Transverse colon (tissue), 4 donors: ENCODE data around the gene RIC1. TPM values are rescaled to one million over a fixed set of nuclear protein-coding genes. Genes with fewer than 3 reads are reported as not detected.

Source experiments
- DNase-seq: peaks from one replicate; pipeline ENCODE4 v3.0.0-alpha.2; 2019
- H3K27ac ChIP-seq, 4 donors: fragments of 200-600 bp; sonication (generic); 2 replicates each; pipeline ENCODE4 v1.5.1; 2016 to 2018; ENCODE audit warnings: inconsistent platforms in 4 of 4
- H3K27me3 ChIP-seq: fragments of 200-600 bp; sonication (generic); 2 replicates; pipeline ENCODE4 v1.5.1; 2017; ENCODE audit warnings: inconsistent platforms
- H3K36me3 ChIP-seq, 4 donors: fragments of 200-600 bp; sonication (generic); 2 replicates each; pipeline ENCODE4 v1.5.1; 2017 to 2019; ENCODE audit warnings: inconsistent platforms in 4 of 4
- H3K4me1 ChIP-seq, 4 donors: fragments of 200-600 bp; sonication (generic); 2 replicates each; pipeline ENCODE4 v1.5.1; 2017 to 2020; ENCODE audit warnings: inconsistent platforms in 4 of 4
- H3K4me3 ChIP-seq, 4 donors: fragments of 200-600 bp; sonication (generic); 1 replicate in 1 of 4; 2 replicates in 3 of 4; pipeline versions ENCODE4 v1.5.1 to v1.6.1; 2017 to 2019; ENCODE audit warnings: inconsistent platforms in 4 of 4
- H3K9me3 ChIP-seq, 2 donors: fragments of 200-600 bp; sonication (generic); 2 replicates each; pipeline ENCODE4 v1.5.1; 2017 to 2019; ENCODE audit warnings: inconsistent platforms in 2 of 2
- CTCF ChIP-seq, 5 experiments: fragments of 200-600 bp in 3 of 5; fragments of 450-650 bp in 2 of 5; sonication (generic) in 3 of 5; IDR thresholded peaks; 1 replicate in 2 of 5; 2 replicates in 3 of 5; pipeline ENCODE4 v1.5.1; 2016 to 2017; ENCODE audit warnings: antibody characterized with exemption in 5 of 5, inconsistent platforms in 3 of 5, mild to moderate bottlenecking in 2 of 5, moderate library complexity in 1 of 5
- EP300 ChIP-seq: sonication (generic); formaldehyde crosslinking; IDR thresholded peaks from one replicate; pipeline ENCODE4 v1.6.1; 2017; ENCODE audit warnings: antibody characterized with exemption, low read depth
- POLR2A ChIP-seq: fragments of 450-650 bp; IDR thresholded peaks from one replicate; pipeline ENCODE4 v1.6.1; 2016; ENCODE audit warnings: antibody characterized with exemption, mild to moderate bottlenecking, moderate library complexity
- POLR2AphosphoS5 ChIP-seq, 3 donors: sonication (generic); formaldehyde crosslinking; IDR thresholded peaks; one replicate each; pipeline ENCODE4 v1.6.1; 2016; ENCODE audit warnings: antibody characterized with exemption in 3 of 3
- WGBS, 2 donors: methylation state at CpG; one replicate each; pipeline ENCODE4 v1.1.5; 2018; ENCODE audit warnings: low coverage in 1 of 2; 5-methylcytosine and 5-hydroxymethylcytosine counted together
- in situ Hi-C, 4 donors: fragments of 200-750 bp; cut with MboI; loops; one replicate each; pipeline versions ENCODE4 v1.15.0 to v1.15.1; 2017; ENCODE audit warnings: low sequenced_read_pairs in 3 of 4, low pct_ligation_motif_present in 1 of 4, low pct_unique_long_range_greater_than_20kb in 1 of 4
- intact Hi-C: fragments of 100-400 bp; cut with DNase I; formaldehyde crosslinking; loops from one replicate; pipeline ENCODE4 v1.15.1; 2023; ENCODE audit warnings: low total_unique reads
- total RNA-seq, 4 donors: library from RNA; depleted of rRNA; stranded (reverse); fragments of >200 nt; gene quantifications; one replicate each; pipeline ENCODE4 v1.1.0, GENCODE V29; 2016

RIC1 gene
- total RNA-seq, 4 donors from 2014 or later, result 22.5 to 93.9 (median 42.8) TPM

- no peak overlapping the region for H3K27ac ChIP-seq
- peaks cover 0 to 26% (median 11%) of the 10 kb centered on the region in 4 donors for H3K36me3 ChIP-seq
- no peak overlapping the region for H3K4me3 ChIP-seq
- no peaks in the 10 kb centered on the region for H3K9me3 ChIP-seq
- no peak for DNase-seq
- TF ChIP-seq EP300 (no peak), CTCF (IDR thresholded peaks at IDR 0.05) (no peak), POLR2A (no peak), POLR2AphosphoS5 (IDR thresholded peaks at IDR 0.05) (no peak)
- WGBS, 2 donors, result 86 to 95% methylated on average over 1 of the region's 1 CpG
- no peaks in the 10 kb centered on the region for H3K27me3 ChIP-seq
- no peaks in the 10 kb centered on the region for H3K4me1 ChIP-seq
- in situ Hi-C loops (no loop called here), intact Hi-C loops (no loop called here)
Measured at GRCh38 chr9:5750569-5750968, 121.7 kb downstream of the RIC1 start.

GRCh38 chr9:5756633-5757032 lies 127.7 kb downstream of the RIC1 start:
- H3K27ac ChIP-seq, result no peak overlapping the region
- H3K4me3 ChIP-seq, result no peak overlapping the region
- in situ Hi-C loops, result no loop called here
- H3K27me3 ChIP-seq, result no peaks in the 10 kb centered on the region
- H3K9me3 ChIP-seq, result no peaks in the 10 kb centered on the region
- intact Hi-C loops, result no loop called here
- 68 to 71% methylated on average over 3 of the region's 3 CpGs for WGBS, 2 donors
- no peak for TF ChIP-seq POLR2AphosphoS5 (IDR thresholded peaks at IDR 0.05)
- TF ChIP-seq POLR2A, result no peak
- TF ChIP-seq EP300, result no peak
- TF ChIP-seq CTCF (IDR thresholded peaks at IDR 0.05), result no peak
- DNase-seq, result no peak
- H3K36me3 ChIP-seq, result peaks cover 0 to 29% (median 0%) of the 10 kb centered on the region in 4 donors
- H3K4me1 ChIP-seq, result no peaks in the 10 kb centered on the region

- no peak for DNase-seq
- no peaks in the 10 kb centered on the region for H3K27me3 ChIP-seq
- in situ Hi-C loops, result no loop called here
- no peak overlapping the region for H3K4me3 ChIP-seq
- no peak overlapping the region for H3K27ac ChIP-seq
- WGBS, 2 donors, result 81 to 90% methylated on average over 1 of the region's 1 CpG
- no peaks in the 10 kb centered on the region for H3K9me3 ChIP-seq
- no peak for TF ChIP-seq EP300
- TF ChIP-seq POLR2A, result no peak
- no peak for TF ChIP-seq POLR2AphosphoS5 (IDR thresholded peaks at IDR 0.05)
- TF ChIP-seq CTCF (IDR thresholded peaks at IDR 0.05), result no peak
- H3K36me3 ChIP-seq, result peaks cover 0 to 50% (median 6%) of the 10 kb centered on the region in 4 donors
- no peaks in the 10 kb centered on the region for H3K4me1 ChIP-seq
- intact Hi-C loops, result no loop called here
Measured at GRCh38 chr9:5760338-5760737, 131.4 kb downstream of the RIC1 start.

- H3K27me3 ChIP-seq, result no peaks in the 10 kb centered on the region
- no peaks in the 10 kb centered on the region for H3K4me1 ChIP-seq
- H3K4me3 ChIP-seq, result no peak overlapping the region
- peaks cover 0 to 44% (median 11%) of the 10 kb centered on the region in 4 donors for H3K36me3 ChIP-seq
- in situ Hi-C loops, result no loop called here
- TF ChIP-seq CTCF (IDR thresholded peaks at IDR 0.05) (no peak), POLR2A (no peak), POLR2AphosphoS5 (IDR thresholded peaks at IDR 0.05) (no peak), EP300 (no peak)
- intact Hi-C loops, result no loop called here
- H3K27ac ChIP-seq, result no peak overlapping the region
- no peaks in the 10 kb centered on the region for H3K9me3 ChIP-seq
- 69 to 95% methylated on average over 3 to 4 of the region's 4 CpGs for WGBS, 2 donors
- no peak for DNase-seq
Measured at GRCh38 chr9:5762421-5762820, 133.5 kb downstream of the RIC1 start.
